ENCODE results near the gene ASXL3. TPM values are rescaled to one million over a fixed set of nuclear protein-coding genes. Genes with fewer than 3 reads are reported as not detected.

Gene ASXL3
- total RNA-seq, 3 donors from 2014 or later: not detected

DNA sequence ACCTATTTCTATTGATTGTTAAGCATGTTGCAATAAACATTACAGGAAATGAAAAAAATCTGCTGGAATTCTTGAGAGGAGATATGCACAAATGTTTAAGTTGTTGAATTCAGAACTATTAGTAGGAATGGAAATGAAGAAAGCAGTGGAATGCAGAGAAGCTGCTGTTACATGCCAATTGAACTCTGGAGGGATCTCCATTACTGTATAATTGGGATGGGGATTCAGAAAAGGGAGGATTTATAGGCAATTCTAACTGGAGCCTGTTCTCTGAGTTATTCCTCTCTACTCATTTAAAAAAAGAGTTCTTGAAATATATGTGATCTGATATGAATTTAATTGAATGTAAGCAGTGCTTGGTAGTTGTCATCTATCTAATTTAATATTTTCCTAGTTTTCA, 2.6 kb upstream of the ASXL3 start:
- Mint-ChIP-seq H3K27me3 (ENCODE audit: low read depth) (peaks cover 10% of the 10 kb centered on the region), H3K4me1 (ENCODE audit: low read depth) (peaks cover 4% of the 10 kb centered on the region), H3K9me3 (no peaks in the 10 kb centered on the region), H3K36me3 (ENCODE audit: insufficient read depth) (no peaks in the 10 kb centered on the region), H3K4me3 (no peak overlapping the region)
- ATAC-seq: no peak
- DNase-seq: no peak

DNA sequence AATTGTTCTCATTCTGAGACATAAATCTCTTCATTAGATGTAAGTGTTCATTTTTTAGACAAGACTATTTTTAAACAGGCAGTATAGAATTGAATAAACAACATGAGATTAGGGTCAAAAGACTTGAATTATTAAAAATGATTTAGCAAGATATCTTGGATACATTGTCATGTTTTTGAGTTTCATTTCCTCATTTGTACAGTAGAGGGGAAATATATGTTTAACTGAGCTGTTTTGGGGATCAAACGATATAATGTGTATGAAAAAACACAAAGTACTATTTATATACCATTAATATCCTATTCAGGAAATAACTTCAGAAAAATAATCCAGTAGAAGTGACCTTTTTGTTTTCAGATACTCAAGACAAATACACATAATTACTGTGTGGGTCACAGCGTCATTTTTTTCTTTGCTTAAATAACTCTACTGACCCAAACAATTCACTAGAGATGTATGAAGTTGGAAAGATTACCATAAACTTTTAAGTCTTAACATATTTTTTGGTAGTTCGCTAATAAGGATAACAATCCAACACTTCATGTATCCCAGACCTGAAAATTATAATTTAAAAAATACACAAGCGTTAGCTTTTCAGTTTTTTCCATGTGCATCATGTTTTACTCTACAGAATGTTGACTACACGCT, 896 bp upstream of the ASXL3 start:
- Mint-ChIP-seq H3K9me3 (no peaks in the 10 kb centered on the region), H3K27me3 (ENCODE audit: low read depth) (peaks cover 10% of the 10 kb centered on the region), H3K4me1 (ENCODE audit: low read depth) (peaks cover 4% of the 10 kb centered on the region), H3K36me3 (ENCODE audit: insufficient read depth) (no peaks in the 10 kb centered on the region), H3K4me3 (peak overlapping the region; percentile 67)
- ATAC-seq (no peak), DNase-seq (no peak)

DNA sequence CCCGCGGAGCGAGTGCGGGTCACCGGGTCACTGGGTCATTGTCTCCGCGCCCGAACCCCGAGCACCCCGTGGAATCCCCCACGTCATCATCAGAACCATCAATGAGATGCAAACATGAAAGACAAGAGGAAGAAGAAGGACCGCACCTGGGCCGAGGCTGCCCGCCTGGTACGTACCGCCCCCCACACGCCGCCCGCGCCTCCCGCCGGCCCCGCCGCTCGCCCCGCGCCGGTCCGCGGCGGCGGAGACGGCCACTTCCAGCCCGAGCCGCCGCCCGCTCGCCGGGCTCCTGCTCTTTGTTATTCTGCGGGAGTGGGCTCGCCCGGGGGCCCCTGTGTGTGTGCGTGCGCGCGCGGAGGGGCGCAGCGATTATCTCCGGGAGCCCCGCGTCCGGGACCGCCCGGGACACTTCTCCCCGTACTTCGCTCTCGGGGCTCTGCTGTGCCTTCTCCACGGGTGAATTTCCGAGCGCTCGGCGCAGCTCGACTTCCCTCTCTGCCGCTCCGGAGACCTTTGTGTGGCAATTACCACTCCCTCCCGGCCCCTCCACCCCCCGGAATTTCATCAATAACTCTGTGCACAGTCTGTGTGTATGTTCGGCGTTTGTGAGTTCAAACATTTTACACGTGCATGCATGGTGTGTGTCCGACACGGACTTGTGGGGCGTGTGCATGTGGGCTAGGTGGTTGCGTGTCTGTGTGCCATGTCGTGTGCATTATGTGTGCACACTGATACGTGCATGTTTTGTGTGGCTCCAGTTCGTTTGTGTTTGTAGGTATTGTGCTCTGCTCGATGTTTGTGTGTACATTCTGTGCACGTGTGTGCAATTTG, 714 bp downstream of the ASXL3 start:
- H3K36me3 Mint-ChIP-seq (ENCODE audit: insufficient read depth): no peaks in the 10 kb centered on the region
- H3K4me1 Mint-ChIP-seq (ENCODE audit: low read depth): peaks cover 4% of the 10 kb centered on the region
- no peak overlapping the region for H3K4me3 Mint-ChIP-seq
- DNase-seq: no peak
- peaks cover 10% of the 10 kb centered on the region for H3K27me3 Mint-ChIP-seq (ENCODE audit: low read depth)
- H3K9me3 Mint-ChIP-seq: peaks cover under 1% of the 10 kb centered on the region
- ATAC-seq: peak in 1 of 2 donors; percentile 14

DNA sequence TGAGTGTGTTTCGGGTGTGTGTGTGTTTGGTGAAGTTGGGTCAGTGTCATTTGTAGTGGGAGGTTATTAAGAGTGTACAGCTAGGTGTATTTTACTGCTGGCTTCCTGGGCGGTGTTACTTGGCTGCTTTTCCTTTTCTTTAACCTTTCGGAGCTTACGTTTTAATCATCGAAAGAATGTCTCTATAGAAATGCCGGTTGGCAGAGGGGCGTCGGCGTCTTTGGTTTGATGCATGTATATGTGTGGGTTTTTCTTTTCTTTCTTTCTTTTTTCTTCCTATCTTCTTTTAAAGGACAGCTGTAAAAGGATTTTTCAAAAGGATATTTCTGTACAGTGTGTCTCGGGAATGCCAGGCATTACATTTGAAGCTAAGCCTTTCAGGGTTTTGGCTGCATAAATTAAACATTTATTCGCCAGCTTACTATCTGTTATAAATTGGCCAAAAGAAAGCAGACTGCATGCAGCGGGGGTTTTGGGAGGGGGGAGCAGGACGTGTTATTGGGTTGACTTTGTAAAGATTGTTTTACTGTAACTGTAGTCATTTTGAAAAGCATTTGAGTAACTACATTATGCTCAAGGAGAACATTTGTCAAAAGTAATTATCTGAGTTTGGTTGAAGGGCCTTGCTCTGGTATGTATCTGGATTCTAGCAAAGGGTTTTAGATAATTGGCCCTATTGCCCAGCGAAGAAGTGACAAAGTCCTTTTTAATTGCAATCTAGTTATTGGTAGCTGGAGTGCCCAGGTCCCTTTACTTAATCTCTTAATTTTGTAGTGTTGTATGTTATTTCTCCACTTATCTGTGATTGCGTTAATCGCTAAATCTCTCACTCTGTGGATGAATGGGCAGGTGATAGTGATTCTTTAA, 1.6 kb downstream of the ASXL3 start:
- H3K36me3 Mint-ChIP-seq (ENCODE audit: insufficient read depth): no peaks in the 10 kb centered on the region
- DNase-seq: no peak
- no peak for ATAC-seq
- peaks cover 4% of the 10 kb centered on the region for H3K4me1 Mint-ChIP-seq (ENCODE audit: low read depth)
- H3K9me3 Mint-ChIP-seq: peaks cover 3% of the 10 kb centered on the region
- no peak overlapping the region for H3K4me3 Mint-ChIP-seq
- peaks cover 10% of the 10 kb centered on the region for H3K27me3 Mint-ChIP-seq (ENCODE audit: low read depth)

DNA sequence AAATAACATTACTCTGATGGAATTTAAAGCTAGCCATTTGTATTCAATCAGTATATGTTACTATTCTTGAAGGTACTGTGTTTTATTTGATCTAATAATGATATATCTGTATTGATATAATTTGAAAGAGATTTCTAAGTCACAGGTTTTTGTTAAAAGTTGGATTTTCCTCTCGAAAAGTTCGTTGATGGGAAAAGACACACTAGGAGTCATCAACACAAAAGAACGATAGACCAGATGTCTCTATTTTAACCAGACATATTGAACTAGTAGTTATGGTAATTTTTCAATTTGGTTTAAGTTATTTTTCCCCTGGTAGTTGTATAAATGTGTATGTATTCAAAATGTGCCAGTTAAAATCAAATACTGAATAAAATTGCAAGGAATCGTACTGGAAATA, 2.5 kb downstream of the ASXL3 start:
- Mint-ChIP-seq H3K9me3 (peaks cover 7% of the 10 kb centered on the region), H3K4me1 (ENCODE audit: low read depth) (peaks cover 4% of the 10 kb centered on the region), H3K4me3 (no peak overlapping the region), H3K27me3 (ENCODE audit: low read depth) (peaks cover 7% of the 10 kb centered on the region), H3K36me3 (ENCODE audit: insufficient read depth) (no peaks in the 10 kb centered on the region)
- ATAC-seq (no peak), DNase-seq (no peak)

DNA sequence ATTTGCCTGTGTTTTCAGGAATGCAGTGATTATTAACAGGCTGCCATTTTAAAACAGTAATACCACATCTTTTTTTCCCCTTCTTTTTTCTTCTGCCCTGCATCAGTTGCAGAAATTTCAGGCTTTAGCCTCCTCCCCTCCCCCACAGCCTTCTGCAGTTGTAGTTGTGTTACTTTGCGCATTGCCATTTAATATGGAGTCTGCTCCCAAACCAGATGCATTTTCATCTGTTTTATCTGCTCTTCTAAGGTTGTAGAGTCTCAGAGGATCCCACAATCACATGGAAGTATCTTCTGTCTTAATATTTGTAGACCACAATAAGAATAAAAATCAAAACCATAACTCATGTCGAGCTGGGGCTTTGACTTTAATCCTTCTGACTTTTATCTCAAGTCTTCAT, 3.8 kb downstream of the ASXL3 start:
- Mint-ChIP-seq H3K36me3 (ENCODE audit: insufficient read depth) (no peaks in the 10 kb centered on the region), H3K27me3 (ENCODE audit: low read depth) (peaks cover 7% of the 10 kb centered on the region)

DNA sequence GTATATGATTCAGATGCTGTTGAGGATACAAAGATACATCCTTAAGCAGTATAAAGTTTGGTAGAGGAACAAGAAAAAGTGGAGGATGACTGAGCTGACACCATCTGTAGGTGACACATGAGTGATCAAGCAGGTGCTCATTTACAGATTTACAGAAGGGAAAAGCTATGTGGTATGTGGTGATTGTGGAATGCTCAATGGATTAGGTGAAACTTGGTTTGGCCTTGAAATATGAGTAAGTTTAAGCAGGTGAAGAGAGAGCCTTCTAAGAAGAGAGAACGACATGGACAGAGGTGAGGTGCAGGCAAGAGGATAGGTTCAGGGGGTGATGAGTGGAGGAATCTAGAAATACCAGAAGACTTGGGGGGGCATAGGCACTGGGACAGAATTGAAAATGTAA, 5.9 kb downstream of the ASXL3 start:
- DNase-seq (no peak), ATAC-seq (no peak)
- Mint-ChIP-seq H3K4me3 (no peak overlapping the region), H3K4me1 (ENCODE audit: low read depth) (no peaks in the 10 kb centered on the region), H3K36me3 (ENCODE audit: insufficient read depth) (no peaks in the 10 kb centered on the region), H3K27me3 (ENCODE audit: low read depth) (no peaks in the 10 kb centered on the region), H3K9me3 (peaks cover 13% of the 10 kb centered on the region)

More for the DNA sequence above, 3.8 kb downstream of the ASXL3 start:
- DNase-seq: no peak
- no peak overlapping the region for H3K4me3 Mint-ChIP-seq
- peaks cover 10% of the 10 kb centered on the region for H3K9me3 Mint-ChIP-seq
- no peak for ATAC-seq
- H3K4me1 Mint-ChIP-seq (ENCODE audit: low read depth): peaks cover 4% of the 10 kb centered on the region

DNA sequence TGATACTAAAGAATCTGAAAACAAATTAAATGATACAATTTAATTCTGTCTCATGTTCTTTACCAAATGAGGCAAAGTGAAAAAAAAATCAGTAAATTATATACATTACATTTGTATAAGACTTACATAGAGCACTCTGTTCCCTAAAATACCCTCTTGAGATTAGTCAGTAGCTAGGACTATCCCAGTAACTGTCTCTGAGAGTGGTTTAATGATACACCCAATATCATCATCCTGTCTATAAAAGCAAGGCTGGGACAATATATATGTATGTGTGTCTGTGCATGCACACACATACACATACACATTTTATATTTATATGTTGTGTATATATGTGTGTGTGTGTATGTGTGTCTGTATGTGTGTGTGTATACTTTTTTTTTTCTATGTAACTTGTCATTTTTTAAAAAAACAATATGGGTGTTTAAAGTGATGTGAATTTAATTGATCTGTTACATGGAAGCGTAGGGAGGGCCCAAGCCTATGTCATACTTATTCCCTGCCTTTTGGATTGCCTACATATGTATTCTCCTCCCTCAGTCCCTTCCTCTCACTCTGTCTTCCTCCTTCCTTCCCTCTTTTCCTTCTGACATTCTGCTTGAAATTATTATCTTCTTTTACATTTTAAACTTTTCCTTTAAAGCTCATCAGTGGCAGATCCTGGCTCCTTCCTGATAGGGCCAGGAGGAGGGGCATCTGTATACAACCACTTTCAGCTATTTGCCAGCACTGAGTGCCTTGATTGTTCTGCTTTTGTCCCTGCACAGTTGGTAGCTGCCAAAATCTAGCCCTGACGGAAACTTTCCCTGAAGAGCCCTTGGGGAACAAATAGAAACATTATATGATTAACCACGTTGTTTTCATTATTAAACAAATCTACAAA, 6.8 kb downstream of the ASXL3 start:
- no peaks in the 10 kb centered on the region for H3K27me3 Mint-ChIP-seq (ENCODE audit: low read depth)
- no peak overlapping the region for H3K4me3 Mint-ChIP-seq
- no peak for ATAC-seq
- H3K36me3 Mint-ChIP-seq (ENCODE audit: insufficient read depth): no peaks in the 10 kb centered on the region
- no peak for DNase-seq
- H3K9me3 Mint-ChIP-seq: peaks cover 15% of the 10 kb centered on the region
- H3K4me1 Mint-ChIP-seq (ENCODE audit: low read depth): no peaks in the 10 kb centered on the region

DNA sequence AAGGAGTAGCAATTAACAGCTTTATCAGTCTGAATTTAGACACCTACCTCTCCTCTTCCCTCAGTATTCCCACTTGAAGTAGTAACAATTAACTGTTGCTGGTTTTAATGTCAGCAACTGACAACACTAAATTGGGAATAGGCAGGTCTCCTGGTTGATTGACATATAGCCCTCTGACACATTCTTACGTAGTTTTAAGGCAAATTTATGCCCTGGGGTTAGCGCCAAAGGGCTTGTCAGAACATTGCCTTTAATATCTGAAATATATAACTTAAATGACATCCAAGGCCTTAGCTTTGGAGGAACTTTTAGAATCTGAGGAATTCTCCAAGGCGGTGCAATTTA, 7.4 kb downstream of the ASXL3 start:
- DNase-seq: no peak
- ATAC-seq: no peak
- Mint-ChIP-seq H3K27me3 (ENCODE audit: low read depth) (no peaks in the 10 kb centered on the region), H3K36me3 (ENCODE audit: insufficient read depth) (no peaks in the 10 kb centered on the region), H3K4me1 (ENCODE audit: low read depth) (no peaks in the 10 kb centered on the region), H3K9me3 (peaks cover 20% of the 10 kb centered on the region), H3K4me3 (no peak overlapping the region)

DNA sequence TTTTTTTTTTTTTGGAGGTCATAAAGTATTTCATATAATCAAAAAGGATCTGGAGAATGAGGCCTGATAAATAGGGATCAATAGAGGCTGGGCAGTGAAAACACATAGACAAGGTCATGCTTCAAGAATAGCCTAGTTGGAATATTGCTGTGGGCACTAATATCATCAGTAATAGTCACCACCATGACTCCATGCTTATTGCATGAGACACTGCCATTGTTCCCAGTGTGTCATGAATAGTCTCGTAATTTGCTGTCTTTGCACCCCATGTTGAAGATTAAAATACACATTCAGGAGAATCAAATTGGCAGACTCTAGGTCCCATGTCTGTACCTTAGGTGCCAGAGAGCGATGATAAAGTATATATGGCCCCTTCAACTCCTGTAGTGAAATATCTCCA, 10.3 kb downstream of the ASXL3 start:
- Mint-ChIP-seq H3K4me1 (ENCODE audit: low read depth) (no peaks in the 10 kb centered on the region), H3K9me3 (peaks cover 20% of the 10 kb centered on the region), H3K36me3 (ENCODE audit: insufficient read depth) (no peaks in the 10 kb centered on the region), H3K4me3 (no peak overlapping the region), H3K27me3 (ENCODE audit: low read depth) (no peaks in the 10 kb centered on the region)
- ATAC-seq (no peak), DNase-seq (no peak)

DNA sequence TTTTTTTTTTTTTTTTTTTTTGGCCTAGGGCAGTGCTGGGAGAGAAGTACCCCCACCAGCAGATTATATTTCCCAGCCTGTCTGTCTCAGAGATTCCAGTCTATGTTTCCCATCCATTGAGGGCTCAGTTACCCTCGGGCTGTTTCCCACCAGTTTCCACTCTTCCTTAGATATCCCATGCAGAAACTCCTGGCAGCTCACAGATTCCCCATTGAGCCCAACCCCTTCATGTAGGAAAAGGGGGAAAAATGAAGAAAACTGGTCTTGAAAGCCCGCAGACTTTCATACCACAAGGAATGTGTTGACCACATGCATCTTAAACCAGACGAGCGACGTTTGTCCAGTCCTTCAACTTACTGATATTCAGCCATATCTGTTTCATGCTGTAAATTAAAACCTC, 15.2 kb downstream of the ASXL3 start:
- no peaks in the 10 kb centered on the region for H3K4me1 Mint-ChIP-seq (ENCODE audit: low read depth)
- no peaks in the 10 kb centered on the region for H3K36me3 Mint-ChIP-seq (ENCODE audit: insufficient read depth)
- ATAC-seq (no peak), DNase-seq (no peak)
- no peak overlapping the region for H3K4me3 Mint-ChIP-seq
- no peaks in the 10 kb centered on the region for H3K27me3 Mint-ChIP-seq (ENCODE audit: low read depth)
- peaks cover 10% of the 10 kb centered on the region for H3K9me3 Mint-ChIP-seq

DNA sequence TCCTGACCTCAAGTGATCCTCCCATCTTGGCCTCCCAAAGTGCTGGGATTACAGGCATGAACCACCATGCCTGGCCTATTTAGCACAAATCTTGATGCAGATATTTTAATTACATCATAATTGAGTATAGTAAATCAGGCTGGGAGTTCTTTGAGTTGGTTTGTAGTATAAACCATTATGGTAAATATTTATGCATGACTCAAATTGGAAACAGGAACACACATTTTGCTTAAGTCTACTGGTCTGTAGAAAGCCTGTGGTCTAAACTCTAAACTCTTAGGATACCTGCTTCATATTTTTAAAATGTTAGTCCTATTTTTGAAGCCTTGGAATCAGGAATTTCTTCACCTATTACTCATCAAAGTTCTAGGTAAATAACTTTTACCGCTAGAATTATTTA, 16.8 kb downstream of the ASXL3 start:
- no peaks in the 10 kb centered on the region for H3K27me3 Mint-ChIP-seq (ENCODE audit: low read depth)
- ATAC-seq: no peak
- peaks cover 5% of the 10 kb centered on the region for H3K9me3 Mint-ChIP-seq
- no peak overlapping the region for H3K4me3 Mint-ChIP-seq
- no peaks in the 10 kb centered on the region for H3K4me1 Mint-ChIP-seq (ENCODE audit: low read depth)
- no peaks in the 10 kb centered on the region for H3K36me3 Mint-ChIP-seq (ENCODE audit: insufficient read depth)
- no peak for DNase-seq

DNA sequence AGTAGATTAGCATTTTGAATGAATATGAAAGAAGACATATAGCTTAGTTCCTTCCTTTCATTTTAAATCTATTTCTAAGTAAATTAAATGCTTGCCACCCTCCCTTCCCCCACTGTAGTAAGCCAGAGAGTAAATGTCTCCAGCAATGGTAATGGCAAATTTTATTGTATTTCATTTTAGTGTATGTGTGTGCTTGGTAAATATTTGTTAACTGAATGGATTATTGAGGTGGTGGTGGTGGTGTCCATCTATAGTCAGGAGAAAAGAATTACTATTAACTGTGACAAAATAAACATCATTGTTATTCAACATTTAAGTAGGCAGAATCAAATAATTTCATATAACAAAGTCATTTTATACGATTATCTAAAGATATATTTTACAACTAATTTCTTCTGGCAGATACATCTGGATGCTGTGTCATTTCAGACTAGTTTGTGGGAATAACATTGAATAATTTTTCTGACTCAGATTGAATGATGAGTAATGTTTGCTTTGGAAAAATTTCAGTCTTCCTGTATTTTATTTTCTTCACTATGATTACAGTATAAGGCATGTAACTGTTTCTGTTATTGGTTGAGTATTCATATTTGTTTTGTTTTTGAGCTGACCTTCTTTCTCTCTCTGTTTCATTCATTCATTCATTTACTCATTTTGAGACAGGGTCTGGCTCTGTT, 18.3 kb downstream of the ASXL3 start:
- no peaks in the 10 kb centered on the region for H3K36me3 Mint-ChIP-seq (ENCODE audit: insufficient read depth)
- no peaks in the 10 kb centered on the region for H3K27me3 Mint-ChIP-seq (ENCODE audit: low read depth)
- DNase-seq (no peak), ATAC-seq (no peak)
- no peak overlapping the region for H3K4me3 Mint-ChIP-seq
- H3K9me3 Mint-ChIP-seq: no peaks in the 10 kb centered on the region
- no peaks in the 10 kb centered on the region for H3K4me1 Mint-ChIP-seq (ENCODE audit: low read depth)
